ENCODE measurements around the gene KRTAP12-2. TPM values are rescaled to one million over a fixed set of nuclear protein-coding genes. Genes with fewer than 3 reads are reported as not detected.
"Not testable (repeated sequence)": the region's sequence is repeated elsewhere in the genome, so short reads cannot be mapped to it uniquely, and the experiment has no call there.

Gene KRTAP12-2
- total and polyA plus RNA-seq, 8 donors: not detected

DNA sequence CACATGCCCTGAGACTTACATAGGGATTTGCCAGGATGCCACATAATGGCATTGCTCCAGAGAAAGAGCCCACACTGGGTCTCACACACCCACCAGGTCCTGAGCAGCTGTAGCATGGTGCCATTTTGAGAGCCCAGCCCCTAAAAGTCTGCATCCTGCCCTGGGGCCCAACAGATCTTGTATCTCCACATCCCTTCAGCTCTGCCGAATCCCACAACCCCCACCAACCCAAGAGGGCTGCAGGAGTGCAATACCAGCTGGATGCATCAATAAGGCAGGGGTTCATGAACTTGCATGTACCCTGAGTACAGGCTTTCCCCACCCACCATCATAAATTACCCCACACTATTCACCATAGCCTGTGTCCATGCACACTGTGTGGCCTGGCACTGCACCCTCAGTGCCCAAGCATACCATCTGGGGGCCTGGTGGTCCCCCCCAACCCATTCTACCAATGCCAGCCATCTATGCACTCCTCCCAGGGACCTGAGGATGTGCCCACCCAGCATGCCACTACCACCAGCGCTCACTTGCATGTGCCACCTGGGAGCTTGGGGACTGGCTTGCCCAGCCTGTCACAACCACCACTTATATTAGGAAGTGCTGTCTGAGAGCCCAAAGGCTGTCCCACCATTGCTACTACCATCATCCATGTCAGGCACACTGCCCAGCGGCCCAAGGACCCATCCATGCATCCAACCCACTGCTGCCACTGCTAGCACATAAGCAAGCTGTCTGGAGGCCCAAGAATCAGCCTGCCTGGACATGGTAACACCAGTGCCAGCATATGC lies 4.1 kb upstream of the KRTAP12-2 start:
- intact Hi-C loops (cut with DNase I): no loop called here
- no peak overlapping the region for H3K4me3 ChIP-seq
- no peaks in the 10 kb centered on the region for H3K4me1 ChIP-seq
- no peak overlapping the region for H3K27ac ChIP-seq
- DNase-seq (no peak), ATAC-seq (no peak)
- no peaks in the 10 kb centered on the region for H3K36me3 ChIP-seq
- peaks cover 0 to 27% of the 10 kb centered on the region in 2 donors for H3K9me3 ChIP-seq
- TF ChIP-seq, protein P1, sequence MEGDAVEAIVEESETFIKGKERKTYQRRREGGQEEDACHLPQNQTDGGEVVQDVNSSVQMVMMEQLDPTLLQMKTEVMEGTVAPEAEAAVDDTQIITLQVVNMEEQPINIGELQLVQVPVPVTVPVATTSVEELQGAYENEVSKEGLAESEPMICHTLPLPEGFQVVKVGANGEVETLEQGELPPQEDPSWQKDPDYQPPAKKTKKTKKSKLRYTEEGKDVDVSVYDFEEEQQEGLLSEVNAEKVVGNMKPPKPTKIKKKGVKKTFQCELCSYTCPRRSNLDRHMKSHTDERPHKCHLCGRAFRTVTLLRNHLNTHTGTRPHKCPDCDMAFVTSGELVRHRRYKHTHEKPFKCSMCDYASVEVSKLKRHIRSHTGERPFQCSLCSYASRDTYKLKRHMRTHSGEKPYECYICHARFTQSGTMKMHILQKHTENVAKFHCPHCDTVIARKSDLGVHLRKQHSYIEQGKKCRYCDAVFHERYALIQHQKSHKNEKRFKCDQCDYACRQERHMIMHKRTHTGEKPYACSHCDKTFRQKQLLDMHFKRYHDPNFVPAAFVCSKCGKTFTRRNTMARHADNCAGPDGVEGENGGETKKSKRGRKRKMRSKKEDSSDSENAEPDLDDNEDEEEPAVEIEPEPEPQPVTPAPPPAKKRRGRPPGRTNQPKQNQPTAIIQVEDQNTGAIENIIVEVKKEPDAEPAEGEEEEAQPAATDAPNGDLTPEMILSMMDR (IDR thresholded peaks at IDR 0.05): no peak
- peaks cover 0 to 7% of the 10 kb centered on the region in 2 donors for H3K27me3 ChIP-seq

DNA sequence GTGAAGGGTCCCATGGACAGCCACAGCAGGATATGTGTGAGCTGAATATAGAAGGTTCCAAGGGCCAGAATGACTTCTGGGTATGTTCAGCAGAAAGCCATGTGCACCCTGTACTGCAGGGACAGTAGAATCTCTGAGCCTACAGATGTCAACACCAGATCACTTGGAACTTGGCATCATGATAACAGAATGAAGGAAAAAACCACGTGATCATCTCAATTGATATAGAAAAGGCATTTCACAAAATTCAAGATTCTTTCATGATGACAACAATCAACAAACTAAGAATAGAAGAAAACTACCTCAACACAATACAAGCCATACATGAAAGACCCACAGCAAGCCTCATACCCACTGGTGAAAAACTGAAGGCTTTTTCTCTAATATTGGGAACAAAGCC lies 885 bp upstream of the KRTAP12-2 start:
- no peaks in the 10 kb centered on the region for H3K4me1 ChIP-seq
- TF ChIP-seq, protein P1 (IDR thresholded peaks at IDR 0.05): no peak
- H3K27me3 ChIP-seq: peaks cover 0 to 7% of the 10 kb centered on the region in 2 donors
- intact Hi-C loops (cut with DNase I): no loop called here
- no peaks in the 10 kb centered on the region for H3K36me3 ChIP-seq
- H3K27ac ChIP-seq: no peak overlapping the region
- no peak overlapping the region for H3K4me3 ChIP-seq
- ATAC-seq (no peak), DNase-seq (no peak)
- peaks cover 0 to 24% of the 10 kb centered on the region in 2 donors for H3K9me3 ChIP-seq

DNA sequence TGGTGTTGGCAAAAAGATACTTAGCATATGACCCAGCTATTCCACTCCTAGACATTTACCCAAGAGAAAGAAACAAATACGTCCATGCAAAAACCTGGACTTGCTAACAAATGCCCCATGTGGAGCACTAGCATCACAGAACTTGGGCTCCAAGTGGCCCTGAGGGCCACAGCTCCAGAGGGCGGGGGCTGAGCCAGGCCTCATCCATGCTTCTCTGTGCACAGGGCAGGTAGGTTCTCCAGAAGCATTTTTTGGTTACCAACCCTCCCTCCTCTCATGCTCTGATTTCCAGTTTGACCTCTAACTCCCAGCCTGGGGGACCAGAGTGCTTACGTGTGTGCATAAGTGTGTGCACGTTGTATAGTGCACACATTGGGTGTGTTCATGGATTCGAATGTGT lies 2.0 kb downstream of the KRTAP12-2 start:
- peaks cover 0 to 7% of the 10 kb centered on the region in 2 donors for H3K27me3 ChIP-seq
- DNase-seq (no peak), ATAC-seq (no peak)
- H3K27ac ChIP-seq: no peak overlapping the region
- intact Hi-C loops (cut with DNase I): no loop called here
- H3K9me3 ChIP-seq: peaks cover 0 to 8% of the 10 kb centered on the region in 2 donors
- no peaks in the 10 kb centered on the region for H3K4me1 ChIP-seq
- TF ChIP-seq, protein P1 (IDR thresholded peaks at IDR 0.05): no peak
- no peaks in the 10 kb centered on the region for H3K36me3 ChIP-seq
- no peak overlapping the region for H3K4me3 ChIP-seq

DNA sequence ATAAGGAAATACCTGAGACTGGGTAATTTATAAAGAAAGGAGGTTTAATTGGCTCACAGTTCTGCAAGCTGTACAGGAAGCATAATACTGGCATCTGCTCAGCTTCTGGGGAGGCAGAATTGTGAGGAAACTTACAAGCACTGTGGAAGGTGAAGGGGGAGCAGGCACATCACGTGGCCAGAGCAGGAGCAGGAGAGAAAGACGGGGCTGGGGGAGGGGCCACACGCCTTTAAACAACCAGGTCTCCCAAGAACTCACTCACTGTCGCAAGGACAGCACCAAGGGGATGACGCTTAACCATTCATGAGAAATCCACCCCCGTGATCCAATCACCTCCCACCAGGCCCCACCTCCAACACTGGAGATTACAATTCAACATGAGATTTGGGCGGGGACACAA lies 5.2 kb downstream of the KRTAP12-2 start:
- intact Hi-C loops (cut with DNase I); ATAC-seq; H3K36me3 ChIP-seq: not testable (repeated sequence)

DNA sequence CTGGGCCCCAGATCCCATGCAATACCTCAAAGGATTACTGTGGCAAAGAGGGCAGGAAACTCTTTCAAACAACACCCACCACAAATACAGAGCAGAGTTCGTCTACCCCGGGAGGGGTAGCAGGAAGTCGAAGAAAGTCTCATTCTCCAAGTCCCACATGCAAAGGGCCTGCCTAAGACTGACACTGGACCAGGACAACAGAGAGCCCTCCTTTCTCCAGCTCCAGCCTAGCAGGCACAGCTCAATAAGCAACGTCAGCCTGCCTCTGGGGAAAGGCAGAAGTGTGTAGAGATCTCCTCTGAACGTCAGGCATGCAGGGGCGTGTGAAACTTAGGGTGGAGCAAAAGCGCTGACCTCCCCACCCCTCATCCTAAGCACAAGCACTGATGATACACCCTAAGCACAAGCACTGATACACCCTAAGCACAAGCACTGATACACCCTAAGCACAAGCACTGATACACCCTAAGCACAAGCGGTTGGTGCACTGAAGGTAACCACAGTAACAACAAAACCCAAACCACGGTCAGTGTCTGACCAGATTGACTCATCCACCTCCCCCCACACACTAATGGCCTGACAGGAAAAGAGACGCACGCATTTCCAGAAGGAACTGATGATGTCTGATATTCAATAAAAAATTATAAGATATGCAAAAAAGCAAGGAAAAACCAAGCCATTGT lies 7.7 kb downstream of the KRTAP12-2 start:
- no peak overlapping the region for H3K27ac ChIP-seq

More for the DNA sequence above, 5.2 kb downstream of the KRTAP12-2 start:
- H3K27ac ChIP-seq, H3K4me3 ChIP-seq, H3K4me1 ChIP-seq, DNase-seq: not testable (repeated sequence)
- peaks cover 0 to 13% of the 10 kb centered on the region in 2 donors for H3K27me3 ChIP-seq
- peaks cover 0 to 11% of the 10 kb centered on the region in 2 donors for H3K9me3 ChIP-seq

More for the DNA sequence above, 7.7 kb downstream of the KRTAP12-2 start:
- Histone ChIP-seq H3K27me3 (peaks cover 0 to 20% of the 10 kb centered on the region in 2 donors), H3K36me3 (no peaks in the 10 kb centered on the region), H3K9me3 (peaks cover 0 to 13% of the 10 kb centered on the region in 2 donors), H3K4me3 (no peak overlapping the region), H3K4me1 (no peaks in the 10 kb centered on the region)
- TF ChIP-seq, protein P1 (IDR thresholded peaks at IDR 0.05): no peak
- DNase-seq (no peak), ATAC-seq (no peak)
- intact Hi-C loops (cut with DNase I): no loop called here
